HEK293T (cell line): ENCODE data around the gene PEX16.

Source experiments
- CTCF ChIA-PET: fragments of 350-600 bp; formaldehyde crosslinking; extraction: SDS; loops from one replicate; lab custom pipeline; 2021; ENCODE audit warnings: antibody characterized with exemption, inconsistent platforms; lab: Yijun Ruan, JAX
- POLR2A ChIA-PET: fragments of 350-600 bp; formaldehyde crosslinking; extraction: SDS; loops from one replicate; lab custom pipeline; 2020; ENCODE audit warnings: antibody characterized with exemption, inconsistent platforms; lab: Yijun Ruan, JAX
- DNase-seq: peaks from one replicate; pipeline ENCODE4 v3.0.0; 2012; ENCODE audit warnings: mixed read lengths; ENCODE audit errors: extremely low spot score
- ARNT ChIP-seq: fragments of 450-650 bp; IDR thresholded peaks from 2 replicates; pipeline ENCODE4 v1.6.1; 2017; ENCODE audit warnings: mild to moderate bottlenecking
- BHLHE40 ChIP-seq: fragments of 450-650 bp; IDR thresholded peaks from 2 replicates; pipeline ENCODE4 v1.6.1; 2016; ENCODE audit warnings: mild to moderate bottlenecking, moderate library complexity, borderline replicate concordance
- CTBP1 ChIP-seq: fragments of 450-650 bp; IDR thresholded peaks from 2 replicates; pipeline ENCODE4 v1.6.1; 2016; ENCODE audit warnings: borderline replicate concordance
- ELF4 ChIP-seq: fragments of 450-650 bp; IDR thresholded peaks from 2 replicates; pipeline ENCODE4 v1.6.1; 2017; ENCODE audit warnings: antibody characterized with exemption
- FOXA1 ChIP-seq: fragments of 450-650 bp; IDR thresholded peaks from 2 replicates; pipeline ENCODE4 v1.6.1; 2016; ENCODE audit warnings: mild to moderate bottlenecking
- FOXK2 ChIP-seq: fragments of 450-650 bp; IDR thresholded peaks from 2 replicates; pipeline ENCODE4 v1.6.1; 2016; ENCODE audit warnings: mild to moderate bottlenecking
- FOXM1 ChIP-seq: fragments of 450-650 bp; IDR thresholded peaks from 2 replicates; pipeline ENCODE4 v1.6.1; 2017; ENCODE audit warnings: mild to moderate bottlenecking, borderline replicate concordance
- HDGF ChIP-seq: fragments of 450-650 bp; IDR thresholded peaks from 2 replicates; pipeline ENCODE4 v1.6.1; 2017; ENCODE audit warnings: antibody characterized with exemption, borderline replicate concordance
- L3MBTL2 ChIP-seq: fragments of 450-650 bp; conservative IDR thresholded peaks from 2 replicates; pipeline ENCODE4 v1.6.1; 2016; ENCODE audit warnings: mild to moderate bottlenecking
- LEF1 ChIP-seq: fragments of 450-650 bp; IDR thresholded peaks from 2 replicates; pipeline ENCODE4 v1.6.1; 2017; ENCODE audit warnings: mild to moderate bottlenecking, borderline replicate concordance
- NFRKB ChIP-seq: fragments of 450-650 bp; IDR thresholded peaks from 2 replicates; pipeline ENCODE4 v1.6.1; 2016; ENCODE audit warnings: mild to moderate bottlenecking, moderate library complexity
- SP1 ChIP-seq: fragments of 450-650 bp; IDR thresholded peaks from 2 replicates; pipeline ENCODE4 v1.6.1; 2017
- SUZ12 ChIP-seq: fragments of 450-650 bp; IDR thresholded peaks from 2 replicates; pipeline ENCODE4 v1.6.1; 2016; ENCODE audit warnings: mild to moderate bottlenecking
- TARDBP ChIP-seq: fragments of 450-650 bp; IDR thresholded peaks from 2 replicates; pipeline ENCODE4 v1.6.1; 2016
- ZNF384 ChIP-seq: fragments of 450-650 bp; IDR thresholded peaks from 2 replicates; pipeline ENCODE4 v1.6.1; 2016
- TF ChIP-seq, protein P1 (sequence below): fragments of 450-650 bp; IDR thresholded peaks from 2 replicates; pipeline ENCODE4 v1.6.1; 2016

PEX16 gene

GRCh38 chr11:45935349-45936064 lies 17.8 kb upstream of the PEX16 start:
- no peak for DNase-seq
- POLR2A ChIA-PET, result no interaction called here

DNA sequence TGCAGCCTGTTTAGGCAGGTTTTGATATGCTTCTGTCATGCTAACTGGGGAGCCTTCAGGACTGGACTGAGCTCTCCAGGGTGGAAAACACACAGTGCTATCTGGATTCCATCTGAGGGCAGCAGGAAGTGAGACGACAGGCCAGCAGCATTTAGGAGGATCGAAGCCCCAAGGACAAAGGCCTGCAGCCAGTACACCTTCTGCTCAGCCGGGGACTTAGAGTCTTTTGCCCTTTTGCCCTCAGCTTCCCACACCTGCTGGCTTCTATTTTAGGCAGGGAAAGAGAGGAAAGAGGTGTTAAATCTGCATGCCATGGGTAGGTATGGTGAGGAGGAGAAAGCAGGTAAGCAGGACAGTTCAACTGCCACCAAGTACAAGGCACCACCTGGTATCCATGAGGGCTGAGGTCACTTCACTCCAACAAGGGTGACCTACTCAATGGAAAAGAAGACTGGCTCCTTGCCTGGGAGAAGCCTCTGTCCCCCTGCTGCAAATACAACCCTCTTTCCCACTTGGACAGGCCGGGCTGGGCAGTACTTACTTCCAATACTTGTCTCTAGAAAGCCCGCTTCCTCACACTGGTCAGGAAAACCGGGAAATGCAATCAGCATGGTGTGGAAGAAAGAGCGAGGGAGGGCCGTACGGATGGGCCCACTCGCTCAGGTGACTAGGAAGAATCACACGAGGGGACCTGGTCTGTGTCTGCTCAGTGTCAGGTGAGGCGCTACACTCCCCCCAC lies 17.1 kb upstream of the PEX16 start:
- POLR2A ChIA-PET, result no interaction called here
- DNase-seq, result no peak
- CTCF ChIA-PET, result interaction anchor here (0.7 kb wide), 1 partner anchor 457 kb away, joined by 3 read pairs; the partner anchor contains the start of gene CHRM4
- TF ChIP-seq ARNT, result no peak
- TF ChIP-seq L3MBTL2, result no peak
- TF ChIP-seq LEF1, result no peak
- no peak for TF ChIP-seq BHLHE40
- TF ChIP-seq ELF4, result no peak
- TF ChIP-seq NFRKB, result no peak
- TF ChIP-seq SUZ12, result no peak
- no peak for TF ChIP-seq FOXK2
- TF ChIP-seq SP1, result no peak
- TF ChIP-seq ZNF384, result no peak
- TF ChIP-seq FOXA1, result no peak
- TF ChIP-seq FOXM1, result no peak
- TF ChIP-seq TARDBP, result no peak
- no peak for TF ChIP-seq HDGF

More at GRCh38 chr11:45935349-45936064, 17.8 kb upstream of the PEX16 start:
- TF ChIP-seq CTBP1 (no peak), FOXM1 (no peak), HDGF (no peak), L3MBTL2 (no peak), LEF1 (no peak), FOXA1 (no peak), NFRKB (no peak), ARNT (no peak), TARDBP (no peak), ZNF384 (no peak), SP1 (no peak), ELF4 (no peak), FOXK2 (no peak), SUZ12 (no peak), BHLHE40 (no peak)
- TF ChIP-seq, protein P1, sequence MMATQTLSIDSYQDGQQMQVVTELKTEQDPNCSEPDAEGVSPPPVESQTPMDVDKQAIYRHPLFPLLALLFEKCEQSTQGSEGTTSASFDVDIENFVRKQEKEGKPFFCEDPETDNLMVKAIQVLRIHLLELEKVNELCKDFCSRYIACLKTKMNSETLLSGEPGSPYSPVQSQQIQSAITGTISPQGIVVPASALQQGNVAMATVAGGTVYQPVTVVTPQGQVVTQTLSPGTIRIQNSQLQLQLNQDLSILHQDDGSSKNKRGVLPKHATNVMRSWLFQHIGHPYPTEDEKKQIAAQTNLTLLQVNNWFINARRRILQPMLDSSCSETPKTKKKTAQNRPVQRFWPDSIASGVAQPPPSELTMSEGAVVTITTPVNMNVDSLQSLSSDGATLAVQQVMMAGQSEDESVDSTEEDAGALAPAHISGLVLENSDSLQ, result no peak
- CTCF ChIA-PET, result interaction anchor here (0.7 kb wide), 1 partner anchor 456 kb away, joined by 3 read pairs; the partner anchor contains the start of gene CHRM4

DNA sequence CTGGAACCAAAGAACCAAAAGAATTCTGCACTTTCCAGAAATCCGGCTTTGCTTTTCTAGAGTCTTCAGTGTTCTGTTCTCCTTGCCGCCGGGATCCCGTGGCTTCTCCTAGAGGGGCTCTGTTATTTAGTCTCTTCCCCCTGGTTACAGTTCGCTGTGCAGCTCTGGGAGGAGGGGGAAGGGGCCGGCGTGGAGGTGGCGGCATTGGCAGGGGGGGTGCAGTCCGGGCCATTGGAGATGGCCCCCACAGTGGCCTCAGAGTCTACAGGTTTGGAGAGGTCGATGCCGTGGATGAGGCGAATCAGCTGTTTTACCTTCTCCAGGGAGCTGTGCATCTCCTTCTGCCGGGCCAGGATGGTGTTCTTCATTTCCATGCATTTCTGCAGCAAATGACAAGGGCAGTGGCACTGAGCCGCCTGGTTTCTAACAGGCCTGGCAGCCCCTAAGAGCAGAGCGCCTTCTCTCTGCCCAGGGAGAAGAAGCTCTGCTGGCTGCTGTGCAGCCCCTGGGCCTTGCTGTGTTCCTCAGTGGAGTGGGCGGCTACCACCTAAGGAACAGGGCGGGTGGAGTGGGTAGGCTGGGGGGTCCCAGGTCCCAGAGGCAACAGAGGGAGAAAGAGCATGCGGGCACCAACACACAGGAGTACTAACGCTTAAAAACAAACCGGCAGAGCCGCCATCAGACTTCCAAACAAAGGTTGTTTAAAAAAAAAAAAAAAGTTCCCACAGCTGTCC lies 16.3 kb upstream of the PEX16 start:
- no peak for DNase-seq
- TF ChIP-seq SUZ12 (no peak), ELF4 (no peak), BHLHE40 (no peak), HDGF (no peak), ARNT (no peak), FOXK2 (no peak), ZNF384 (no peak), LEF1 (no peak), TARDBP (no peak), FOXA1 (no peak)
- TF ChIP-seq, protein P1, result no peak
- CTCF ChIA-PET, result no interaction called here
- POLR2A ChIA-PET, result no interaction called here

GRCh38 chr11:45933131-45933831 lies 15.6 kb upstream of the PEX16 start:
- ChIA-PET POLR2A (no interaction called here), CTCF (no interaction called here)
- TF ChIP-seq HDGF, result no peak
- TF ChIP-seq, protein P1, result no peak
- no peak for TF ChIP-seq LEF1
- DNase-seq, result no peak

GRCh38 chr11:45932217-45932616 lies 14.5 kb upstream of the PEX16 start:
- ChIA-PET CTCF (no interaction called here), POLR2A (no interaction called here)
- TF ChIP-seq ZNF384 (no peak), SP1 (no peak), ELF4 (no peak), FOXM1 (no peak), BHLHE40 (no peak), FOXK2 (no peak)
- TF ChIP-seq, protein P1, result no peak
- DNase-seq, result no peak
